B cell (primary cell): Measurements from ENCODE around the gene EPHA2. TPM values are rescaled to one million over a fixed set of nuclear protein-coding genes. Genes with fewer than 3 reads are reported as not detected.

ENCODE experiments used
- ATAC-seq: fragments of 200-7000 bp; cut with Tn5 transposase; one replicate; pipeline ENCODE4 v1.10.0; 2021; ENCODE audit warnings: low read depth, mild to moderate bottlenecking, moderate number of reproducible peaks, moderate library complexity
- CTCF ChIA-PET: fragments of 350-600 bp; sonication (Branson Sonifier 250); formaldehyde crosslinking; loops from one replicate; lab custom pipeline; 2021; ENCODE audit warnings: antibody characterized with exemption, inconsistent platforms; lab: Charles Lee
- POLR2A ChIA-PET: fragments of 350-600 bp; sonication (Branson Sonifier 250); formaldehyde crosslinking; loops from one replicate; lab custom pipeline; 2021; ENCODE audit warnings: antibody characterized with exemption; lab: Charles Lee
- DNase-seq: peaks from one replicate; pipeline ENCODE4 v3.0.0; 2013
- H2AFZ ChIP-seq: 2 replicates; pipeline ENCODE4 v1.6.1; 2012; ENCODE audit warnings: mild to moderate bottlenecking, low read depth, low read length; ENCODE audit not compliant: insufficient read depth, poor library complexity, severe bottlenecking
- H3K27ac ChIP-seq, 2 donors: 1 replicate in 1 of 2; 2 replicates in 1 of 2; pipeline ENCODE4 v1.5.1; 2012 to 2013; ENCODE audit warnings: low read length in 2 of 2, mild to moderate bottlenecking in 2 of 2, moderate library complexity in 1 of 2
- H3K27me3 ChIP-seq, 4 experiments: fragments of 200-600 bp in 1 of 4; sonication (generic) in 1 of 4; replicated peaks in 1 of 4; 1 replicate in 2 of 4; 2 replicates in 2 of 4; pipeline versions ENCODE4 v1.6.1 to v1.7.0; 2013 to 2016; ENCODE audit warnings: low read length in 3 of 4, mild to moderate bottlenecking in 2 of 4, mixed read lengths in 1 of 4, moderate library complexity in 1 of 4; ENCODE audit not compliant: insufficient read depth in 4 of 4, control insufficient read depth in 3 of 4; ENCODE audit errors: control extremely low read depth in 1 of 4
- H3K36me3 ChIP-seq, 2 experiments: replicated peaks in 1 of 2; 1 replicate in 1 of 2; 2 replicates in 1 of 2; pipeline versions ENCODE4 v1.6.1 to v1.7.1; 2013; ENCODE audit warnings: low read length in 1 of 2; ENCODE audit not compliant: insufficient read depth in 2 of 2, control insufficient read depth in 1 of 2; ENCODE audit errors: control extremely low read depth in 1 of 2, extremely low read depth in 1 of 2
- H3K4me1 ChIP-seq, 2 donors: fragments of 200-600 bp in 1 of 2; sonication (generic) in 1 of 2; 1 replicate in 1 of 2; 2 replicates in 1 of 2; pipeline versions ENCODE4 v1.5.1 to v1.6.1; 2013 to 2017; ENCODE audit warnings: low read length in 2 of 2; ENCODE audit not compliant: control insufficient read depth in 2 of 2, insufficient read depth in 2 of 2
- H3K4me2 ChIP-seq: replicated peaks from 2 replicates; pipeline ENCODE3; 2012; ENCODE audit warnings: mild to moderate bottlenecking, low read depth, low read length; ENCODE audit not compliant: poor library complexity, severe bottlenecking
- H3K4me3 ChIP-seq, 5 experiments: fragments of 200-600 bp in 1 of 5; sonication (generic) in 1 of 5; 1 replicate in 3 of 5; 2 replicates in 2 of 5; pipeline versions ENCODE4 v1.5.1 to v1.7.0; 2011 to 2016; ENCODE audit warnings: low read length in 4 of 5, mild to moderate bottlenecking in 4 of 5, low read depth in 2 of 5, control low read depth in 1 of 5, moderate library complexity in 1 of 5; ENCODE audit not compliant: insufficient read depth in 1 of 5; ENCODE audit errors: control extremely low read depth in 1 of 5, extremely low read depth in 1 of 5
- H3K79me2 ChIP-seq: fragments of 200-600 bp; sonication (generic); one replicate; pipeline ENCODE4 v1.6.0; 2016; ENCODE audit warnings: low read length; ENCODE audit not compliant: control insufficient read depth, insufficient read depth
- H3K9ac ChIP-seq: fragments of 200-600 bp; sonication (generic); 2 replicates; pipeline ENCODE4 v1.6.1; 2017; ENCODE audit warnings: mild to moderate bottlenecking, low read length, moderate library complexity
- H3K9me3 ChIP-seq, 3 donors: one replicate each; pipeline versions ENCODE4 v1.6.1 to v1.7.1; 2013; ENCODE audit warnings: low read length in 2 of 3; ENCODE audit not compliant: control insufficient read depth in 2 of 3, insufficient read depth in 1 of 3; ENCODE audit errors: control extremely low read depth in 1 of 3
- H4K20me1 ChIP-seq: 2 replicates; pipeline ENCODE4 v1.6.0; 2012; ENCODE audit warnings: mild to moderate bottlenecking, low read length; ENCODE audit not compliant: insufficient read depth, control insufficient read depth, poor library complexity, severe bottlenecking
- H3K27ac Mint-ChIP-seq: one replicate; pipeline ENCODE4 v1.8.0; 2021; ENCODE audit warnings: mixed read lengths
- H3K27me3 Mint-ChIP-seq: one replicate; pipeline ENCODE4 v1.8.0; 2021; ENCODE audit warnings: mixed read lengths
- H3K4me1 Mint-ChIP-seq: one replicate; pipeline ENCODE4 v1.8.0; 2021; ENCODE audit warnings: mixed read lengths
- H3K4me3 Mint-ChIP-seq: one replicate; pipeline ENCODE4 v1.8.0; 2021; ENCODE audit warnings: mixed read lengths
- H3K9me3 Mint-ChIP-seq: one replicate; pipeline ENCODE4 v1.8.0; 2022; ENCODE audit warnings: mixed read lengths; ENCODE audit not compliant: insufficient read depth
- CTCF ChIP-seq: fragments of 200-600 bp; IDR thresholded peaks from one replicate; pipeline ENCODE4 v1.8.0; 2022; ENCODE audit warnings: antibody characterized with exemption, mild to moderate bottlenecking
- EZH2 ChIP-seq: IDR thresholded peaks from 2 replicates; pipeline ENCODE4 v1.6.1; 2012; ENCODE audit warnings: borderline replicate concordance, low read depth, mild to moderate bottlenecking, moderate library complexity, low read length; ENCODE audit not compliant: insufficient read depth, poor library complexity, severe bottlenecking
- WGBS: methylation state at CpG from one replicate; pipeline ENCODE4 v1.1.5; 2013; ENCODE audit warnings: missing lambda C conversion rate; ENCODE audit not compliant: insufficient coverage; 5-methylcytosine and 5-hydroxymethylcytosine counted together
- intact Hi-C: fragments of 100-400 bp; cut with micrococcal nuclease; formaldehyde crosslinking; loops from one replicate; pipeline ENCODE4 v1.10.0; 2022
- polyA plus RNA-seq: library from polyadenylated mRNA; depleted of rRNA; stranded (reverse); fragments of >200 nt; gene quantifications from 2 replicates; pipeline ENCODE4 v1.2.3, GENCODE V29; 2012
- total RNA-seq, 2 donors: library from RNA; stranded (reverse); fragments of 120-200 nt in 1 of 2; gene quantifications; 1 replicate in 1 of 2; 2 replicates in 1 of 2; pipeline versions ENCODE4 v1.2.3 to v1.2.4, GENCODE V29; 2013 to 2022

EPHA2 gene
- total and polyA plus RNA-seq, 2 donors (not counting 1 experiment from before 2014, with no cell fraction given), result 0.12 TPM; not detected in 1

- intact Hi-C loops, result no loop called here
- H3K4me3 Mint-ChIP-seq, result no peak overlapping the region
These were observed 25.8 kb downstream of the EPHA2 start for GRCh38 chr1:16129921-16130543.

More at GRCh38 chr1:16129921-16130543, 25.8 kb downstream of the EPHA2 start:
- no peaks in the 10 kb centered on the region for H3K4me1 ChIP-seq
- no peak overlapping the region for H3K4me3 ChIP-seq
- no peak for DNase-seq
- H3K79me2 ChIP-seq, result no peaks in the 10 kb centered on the region
- WGBS, result 88% methylated on average over 14 of the region's 16 CpGs
- no peaks in the 10 kb centered on the region for H3K36me3 ChIP-seq
- no peaks in the 10 kb centered on the region for H3K9me3 Mint-ChIP-seq
- no peaks in the 10 kb centered on the region for H3K4me1 Mint-ChIP-seq
- H3K27ac ChIP-seq, result no peak overlapping the region
- POLR2A ChIA-PET, result no interaction called here
- peaks cover 0 to 14% (median 3%) of the 10 kb centered on the region in 4 experiments for H3K27me3 ChIP-seq
- H3K4me2 ChIP-seq, result no peak overlapping the region
- H2AFZ ChIP-seq, result no peak overlapping the region
- CTCF ChIA-PET, result no interaction called here
- ATAC-seq, result no peak
- peaks cover 26% of the 10 kb centered on the region for H3K27me3 Mint-ChIP-seq
- H3K9ac ChIP-seq, result no peak overlapping the region
- TF ChIP-seq CTCF, result no peak
- no peak for TF ChIP-seq EZH2
- no peak overlapping the region for H3K27ac Mint-ChIP-seq
- H4K20me1 ChIP-seq, result no peaks in the 10 kb centered on the region
- peaks cover 0 to 2% (median 0%) of the 10 kb centered on the region in 3 donors for H3K9me3 ChIP-seq
